SK-N-MC (cell line): ENCODE results near the gene RPS6KL1.
A peak's percentile ranks its signal among the peaks of the same experiment; 100 is the strongest.
"Not testable (repeated sequence)": the region's sequence is repeated elsewhere in the genome, so short reads cannot be mapped to it uniquely, and the experiment has no call there.

Experiments used
- DNase-seq: peaks from one replicate; pipeline ENCODE4 v3.0.0-alpha.2; 2011; ENCODE audit warnings: low read depth, low spot score
- H3K27ac ChIP-seq: fragments of 200-600 bp; sonication (generic); 2 replicates; pipeline ENCODE4 v1.5.1; 2016; ENCODE audit warnings: mixed run types
- H3K36me3 ChIP-seq: fragments of 200-600 bp; sonication (generic); 2 replicates; pipeline ENCODE4 v1.6.1; 2017; ENCODE audit warnings: antibody characterized with exemption, low read length, mixed read lengths; ENCODE audit not compliant: insufficient read depth
- H3K4me3 ChIP-seq: fragments of 200-600 bp; sonication (generic); 2 replicates; pipeline ENCODE4 v1.5.1; 2016
- H3K9ac ChIP-seq: fragments of 200-600 bp; sonication (generic); 2 replicates; pipeline ENCODE4 v1.8.0; 2017; ENCODE audit warnings: mixed run types, mixed read lengths; ENCODE audit not compliant: insufficient read length
- H3K9me3 ChIP-seq: fragments of 200-600 bp; sonication (generic); 2 replicates; pipeline ENCODE4 v1.6.1; 2017; ENCODE audit warnings: low read depth, mild to moderate bottlenecking, antibody characterized with exemption, low read length, moderate library complexity, mixed read lengths
- EZH2 ChIP-seq: fragments of 200-600 bp; sonication (generic); IDR thresholded peaks from one replicate; pipeline ENCODE4 v1.6.1; 2017; ENCODE audit warnings: antibody characterized with exemption
- FOXP2 ChIP-seq: optimal IDR thresholded peaks from 2 replicates; pipeline ENCODE3; 2011; ENCODE audit warnings: mild to moderate bottlenecking, moderate library complexity; ENCODE audit not compliant: insufficient read depth; ENCODE audit errors: extremely low read length, control extremely low read depth
- POLR2AphosphoS5 ChIP-seq: IDR thresholded peaks from 2 replicates; pipeline ENCODE4 v1.6.1; 2012; ENCODE audit warnings: mild to moderate bottlenecking, low read depth, low read length, borderline replicate concordance

The RPS6KL1 gene

GRCh38 chr14:74932401-74932901 lies 9.4 kb upstream of the RPS6KL1 start:
- no peaks in the 10 kb centered on the region for H3K9me3 ChIP-seq
- H3K36me3 ChIP-seq: no peaks in the 10 kb centered on the region
- peak overlapping the region; percentile 49; the same call in 1 of the 2 replicates for H3K27ac ChIP-seq
- no peak for TF ChIP-seq POLR2AphosphoS5
- no peak for TF ChIP-seq FOXP2
- no peak for TF ChIP-seq EZH2
- peak overlapping the region; percentile 28 for H3K9ac ChIP-seq
- DNase-seq: no peak
- 0 out of 2 replicates have a peak overlapping the region, but pooled peaks have one; percentile 8 for H3K4me3 ChIP-seq

GRCh38 chr14:74931744-74932143 lies 8.7 kb upstream of the RPS6KL1 start:
- H3K9me3 ChIP-seq, H3K27ac ChIP-seq, DNase-seq, H3K4me3 ChIP-seq, H3K36me3 ChIP-seq, H3K9ac ChIP-seq: not testable (repeated sequence)

- no peak for TF ChIP-seq EZH2
- TF ChIP-seq POLR2AphosphoS5: no peak
- H3K9ac ChIP-seq: no peak overlapping the region
These were observed 6.2 kb upstream of the RPS6KL1 start for GRCh38 chr14:74929242-74929641.

GRCh38 chr14:74927225-74927624 lies 4.2 kb upstream of the RPS6KL1 start:
- no peaks in the 10 kb centered on the region for H3K36me3 ChIP-seq
- H3K4me3 ChIP-seq: no peak overlapping the region
- H3K9ac ChIP-seq: no peak overlapping the region
- TF ChIP-seq FOXP2 (no peak), EZH2 (no peak), POLR2AphosphoS5 (no peak)
- no peaks in the 10 kb centered on the region for H3K9me3 ChIP-seq
- no peak for DNase-seq
- H3K27ac ChIP-seq: no peak overlapping the region

More at GRCh38 chr14:74929242-74929641, 6.2 kb upstream of the RPS6KL1 start:
- no peak overlapping the region for H3K27ac ChIP-seq
- H3K36me3 ChIP-seq: no peaks in the 10 kb centered on the region
- no peak for DNase-seq
- H3K9me3 ChIP-seq: no peaks in the 10 kb centered on the region
- no peak overlapping the region for H3K4me3 ChIP-seq

- Histone ChIP-seq H3K36me3 (no peaks in the 10 kb centered on the region), H3K9me3 (no peaks in the 10 kb centered on the region), H3K4me3 (no peak overlapping the region), H3K9ac (no peak overlapping the region), H3K27ac (no peak overlapping the region)
- no peak for TF ChIP-seq EZH2
- TF ChIP-seq POLR2AphosphoS5: no peak
- TF ChIP-seq FOXP2: no peak
- DNase-seq: no peak
These were observed 1.0 kb upstream of the RPS6KL1 start for GRCh38 chr14:74924061-74924460.

- Histone ChIP-seq H3K4me3 (no peak overlapping the region), H3K9me3 (no peaks in the 10 kb centered on the region), H3K27ac (no peak overlapping the region), H3K36me3 (no peaks in the 10 kb centered on the region), H3K9ac (no peak overlapping the region)
- DNase-seq: no peak
- TF ChIP-seq FOXP2: no peak
- TF ChIP-seq EZH2: no peak
- TF ChIP-seq POLR2AphosphoS5: no peak
These were observed 891 bp downstream of the RPS6KL1 start for GRCh38 chr14:74921987-74922751.

- no peak for DNase-seq
These were observed 1.9 kb downstream of the RPS6KL1 start for GRCh38 chr14:74921053-74921620.

GRCh38 chr14:74920281-74920680 lies 2.8 kb downstream of the RPS6KL1 start:
- H3K9ac ChIP-seq: no peak overlapping the region
- H3K4me3 ChIP-seq: no peak overlapping the region
- no peak overlapping the region for H3K27ac ChIP-seq
- no peaks in the 10 kb centered on the region for H3K36me3 ChIP-seq
- H3K9me3 ChIP-seq: no peaks in the 10 kb centered on the region
- DNase-seq: no peak
- TF ChIP-seq EZH2: no peak
- no peak for TF ChIP-seq FOXP2
- no peak for TF ChIP-seq POLR2AphosphoS5

More at GRCh38 chr14:74921053-74921620, 1.9 kb downstream of the RPS6KL1 start:
- H3K36me3 ChIP-seq: no peaks in the 10 kb centered on the region
- TF ChIP-seq FOXP2 (no peak), POLR2AphosphoS5 (no peak), EZH2 (no peak)
- H3K9me3 ChIP-seq: no peaks in the 10 kb centered on the region
- no peak overlapping the region for H3K4me3 ChIP-seq
- no peak overlapping the region for H3K9ac ChIP-seq
- no peak overlapping the region for H3K27ac ChIP-seq
